Natural killer cell (primary cell): ENCODE measurements around the gene RHEX. TPM values are rescaled to one million over a fixed set of nuclear protein-coding genes. Genes with fewer than 3 reads are reported as not detected.
"Not testable (repeated sequence)": the region's sequence is repeated elsewhere in the genome, so short reads cannot be mapped to it uniquely, and the experiment has no call there.

Experiments used
- ATAC-seq, 3 donors: fragments of 150-1000 bp in 2 of 3; fragments of 200-7000 bp in 1 of 3; cut with Tn5 transposase; 1 replicate in 1 of 3; 2 replicates in 2 of 3; pipeline ENCODE4 v1.10.0; 2021; ENCODE audit warnings: mild to moderate bottlenecking in 2 of 3, moderate library complexity in 2 of 3
- DNase-seq, 2 donors: peaks; one replicate each; pipeline versions ENCODE4 v3.0.0 to v3.0.0-alpha.2; 2013 to 2021; ENCODE audit warnings: mixed read lengths in 1 of 2
- H3K27ac ChIP-seq: one replicate; pipeline ENCODE4 v1.5.1; 2013; ENCODE audit warnings: mild to moderate bottlenecking, low read length
- H3K27me3 ChIP-seq: one replicate; pipeline ENCODE4 v1.6.1; 2013; ENCODE audit warnings: low read length; ENCODE audit not compliant: control insufficient read depth, insufficient read depth
- H3K36me3 ChIP-seq: one replicate; pipeline ENCODE4 v1.6.1; 2013; ENCODE audit warnings: low read length; ENCODE audit not compliant: control insufficient read depth, insufficient read depth
- H3K4me1 ChIP-seq: one replicate; pipeline ENCODE4 v1.6.1; 2013; ENCODE audit warnings: low read length; ENCODE audit not compliant: control insufficient read depth, insufficient read depth
- H3K4me3 ChIP-seq: one replicate; pipeline ENCODE4 v1.5.1; 2013; ENCODE audit warnings: low read length
- H3K9me3 ChIP-seq: one replicate; pipeline ENCODE4 v1.6.1; 2013; ENCODE audit warnings: low read length; ENCODE audit not compliant: control insufficient read depth, insufficient read depth
- H3K27ac Mint-ChIP-seq, 2 donors: one replicate each; pipeline ENCODE4 v1.8.0; 2022; ENCODE audit warnings: mild to moderate bottlenecking in 2 of 2, mixed read lengths in 2 of 2, moderate library complexity in 1 of 2
- H3K27me3 Mint-ChIP-seq, 2 donors: one replicate each; pipeline ENCODE4 v1.8.0; 2022; ENCODE audit warnings: low read depth in 2 of 2, mixed read lengths in 2 of 2
- H3K36me3 Mint-ChIP-seq: one replicate; pipeline ENCODE4 v1.8.0; 2022; ENCODE audit warnings: mixed read lengths
- H3K4me1 Mint-ChIP-seq, 2 donors: one replicate each; pipeline ENCODE4 v1.8.0; 2022; ENCODE audit warnings: mixed read lengths in 2 of 2
- H3K4me3 Mint-ChIP-seq: one replicate; pipeline ENCODE4 v1.8.0; 2022; ENCODE audit warnings: mild to moderate bottlenecking, moderate library complexity, mixed read lengths
- H3K9me3 Mint-ChIP-seq, 2 donors: one replicate each; pipeline ENCODE4 v1.8.0; 2022; ENCODE audit warnings: mixed read lengths in 2 of 2
- WGBS: methylation state at CpG from one replicate; pipeline ENCODE4 v1.1.7; 2013; ENCODE audit warnings: missing lambda C conversion rate; ENCODE audit not compliant: insufficient coverage; 5-methylcytosine and 5-hydroxymethylcytosine counted together
- intact Hi-C: fragments of 100-400 bp; cut with micrococcal nuclease; formaldehyde crosslinking; loops from one replicate; pipeline ENCODE4 v1.14.2; 2022
- total RNA-seq, 4 donors: library from RNA; stranded (reverse); fragments of 120-200 nt in 1 of 4; gene quantifications; one replicate each; pipeline versions ENCODE4 v1.2.3 to v1.2.4, GENCODE V29; 2013 to 2022
- TF ChIP-seq, protein P1 (sequence below): fragments of 200-600 bp; IDR thresholded peaks from one replicate; pipeline ENCODE4 v1.8.0; 2022; ENCODE audit warnings: antibody characterized with exemption

RHEX gene
- total RNA-seq, 3 donors from 2014 or later (not counting 1 experiment from before 2014, with no cell fraction given): 0.24 to 21.3 TPM; not detected in 1

DNA sequence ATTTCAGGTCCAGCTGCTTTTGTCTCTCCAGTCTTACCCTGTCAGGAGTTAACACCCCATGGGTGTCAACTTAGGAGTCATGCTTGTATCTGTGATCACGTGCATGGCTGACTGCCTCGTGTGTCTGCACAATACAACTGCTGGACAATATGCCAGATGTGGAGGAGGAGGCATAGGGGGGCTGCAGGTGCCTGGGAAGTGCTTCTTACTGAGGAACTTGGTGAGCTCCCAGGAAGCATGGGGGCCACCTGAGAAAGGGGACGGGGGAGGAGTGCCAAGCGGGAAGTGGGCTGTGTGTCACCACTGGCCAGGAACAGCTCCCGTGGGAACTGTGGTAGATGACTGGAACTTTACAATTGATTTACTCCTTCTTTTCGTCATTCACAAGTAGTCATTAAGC lies 9.5 kb downstream of the RHEX start:
- Histone ChIP-seq H3K27me3 (no peaks in the 10 kb centered on the region), H3K36me3 (no peaks in the 10 kb centered on the region), H3K9me3 (no peaks in the 10 kb centered on the region), H3K4me1 (peaks cover 2% of the 10 kb centered on the region), H3K4me3 (no peak overlapping the region), H3K27ac (no peak overlapping the region)
- Mint-ChIP-seq H3K36me3 (no peaks in the 10 kb centered on the region), H3K27me3 (no peaks in the 10 kb centered on the region), H3K4me1 (no peaks in the 10 kb centered on the region), H3K9me3 (no peaks in the 10 kb centered on the region), H3K27ac (no peak overlapping the region), H3K4me3 (no peak overlapping the region)
- no peak for ATAC-seq
- 89% methylated on average over 6 of the region's 6 CpGs for whole genome bisulfite sequencing
- TF ChIP-seq, protein P1, sequence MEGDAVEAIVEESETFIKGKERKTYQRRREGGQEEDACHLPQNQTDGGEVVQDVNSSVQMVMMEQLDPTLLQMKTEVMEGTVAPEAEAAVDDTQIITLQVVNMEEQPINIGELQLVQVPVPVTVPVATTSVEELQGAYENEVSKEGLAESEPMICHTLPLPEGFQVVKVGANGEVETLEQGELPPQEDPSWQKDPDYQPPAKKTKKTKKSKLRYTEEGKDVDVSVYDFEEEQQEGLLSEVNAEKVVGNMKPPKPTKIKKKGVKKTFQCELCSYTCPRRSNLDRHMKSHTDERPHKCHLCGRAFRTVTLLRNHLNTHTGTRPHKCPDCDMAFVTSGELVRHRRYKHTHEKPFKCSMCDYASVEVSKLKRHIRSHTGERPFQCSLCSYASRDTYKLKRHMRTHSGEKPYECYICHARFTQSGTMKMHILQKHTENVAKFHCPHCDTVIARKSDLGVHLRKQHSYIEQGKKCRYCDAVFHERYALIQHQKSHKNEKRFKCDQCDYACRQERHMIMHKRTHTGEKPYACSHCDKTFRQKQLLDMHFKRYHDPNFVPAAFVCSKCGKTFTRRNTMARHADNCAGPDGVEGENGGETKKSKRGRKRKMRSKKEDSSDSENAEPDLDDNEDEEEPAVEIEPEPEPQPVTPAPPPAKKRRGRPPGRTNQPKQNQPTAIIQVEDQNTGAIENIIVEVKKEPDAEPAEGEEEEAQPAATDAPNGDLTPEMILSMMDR: no peak
- no peak for DNase-seq
- intact Hi-C loops: no loop called here

DNA sequence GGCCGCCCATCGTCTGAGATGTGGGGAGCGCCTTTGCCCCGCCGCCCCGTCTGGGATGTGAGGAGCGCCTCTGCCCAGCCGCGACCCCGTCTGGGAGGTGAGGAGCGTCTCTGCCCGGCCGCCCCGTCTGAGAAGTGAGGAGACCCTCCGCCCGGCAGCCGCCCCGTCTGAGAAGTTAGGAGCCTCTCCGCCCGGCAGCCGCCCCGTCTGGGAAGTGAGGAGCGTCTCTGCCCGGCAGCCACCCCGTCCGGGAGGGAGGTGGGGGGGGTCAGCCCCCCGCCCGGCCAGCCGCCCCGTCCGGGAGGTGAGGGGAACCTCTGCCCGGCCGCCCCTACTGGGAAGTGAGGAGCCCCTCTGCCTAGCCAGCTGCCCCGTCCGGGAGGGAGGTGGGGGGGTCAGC lies 11.0 kb downstream of the RHEX start:
- intact Hi-C loops, H3K4me3 ChIP-seq, H3K4me1 Mint-ChIP-seq, H3K27me3 Mint-ChIP-seq, DNase-seq, ATAC-seq, H3K9me3 ChIP-seq, H3K4me3 Mint-ChIP-seq, H3K27ac ChIP-seq, H3K36me3 ChIP-seq, H3K27me3 ChIP-seq, H3K27ac Mint-ChIP-seq, H3K36me3 Mint-ChIP-seq, H3K9me3 Mint-ChIP-seq, H3K4me1 ChIP-seq: not testable (repeated sequence)
- 96% methylated on average over 13 of the region's 35 CpGs for WGBS

DNA sequence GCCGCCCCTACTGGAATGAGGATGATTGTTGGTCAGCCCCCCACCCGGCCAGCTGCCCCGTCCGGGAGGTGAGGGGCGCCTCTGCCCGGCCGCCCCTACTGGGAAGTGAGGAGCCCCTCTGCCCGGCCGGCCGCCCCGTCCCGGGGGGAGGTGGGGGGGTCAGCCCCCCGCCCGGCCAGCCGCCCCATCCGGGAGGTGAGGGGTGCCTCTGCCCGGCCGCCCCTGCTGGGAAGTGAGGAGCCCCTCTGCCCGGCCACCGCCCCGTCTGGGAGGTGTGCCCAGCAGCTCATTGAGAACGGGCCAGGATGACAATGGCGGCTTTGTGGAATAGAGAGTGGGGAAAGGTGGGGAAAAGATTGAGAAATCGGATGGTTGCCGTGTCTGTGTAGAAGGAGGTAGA lies 11.5 kb downstream of the RHEX start:
- H3K27me3 ChIP-seq, H3K9me3 ChIP-seq, ATAC-seq, H3K27me3 Mint-ChIP-seq, DNase-seq, H3K36me3 Mint-ChIP-seq, H3K27ac Mint-ChIP-seq, H3K4me1 Mint-ChIP-seq, H3K4me3 ChIP-seq, H3K27ac ChIP-seq, H3K36me3 ChIP-seq, H3K9me3 Mint-ChIP-seq, H3K4me1 ChIP-seq, intact Hi-C loops, H3K4me3 Mint-ChIP-seq: not testable (repeated sequence)
- 97% methylated on average over 16 of the region's 25 CpGs for WGBS

DNA sequence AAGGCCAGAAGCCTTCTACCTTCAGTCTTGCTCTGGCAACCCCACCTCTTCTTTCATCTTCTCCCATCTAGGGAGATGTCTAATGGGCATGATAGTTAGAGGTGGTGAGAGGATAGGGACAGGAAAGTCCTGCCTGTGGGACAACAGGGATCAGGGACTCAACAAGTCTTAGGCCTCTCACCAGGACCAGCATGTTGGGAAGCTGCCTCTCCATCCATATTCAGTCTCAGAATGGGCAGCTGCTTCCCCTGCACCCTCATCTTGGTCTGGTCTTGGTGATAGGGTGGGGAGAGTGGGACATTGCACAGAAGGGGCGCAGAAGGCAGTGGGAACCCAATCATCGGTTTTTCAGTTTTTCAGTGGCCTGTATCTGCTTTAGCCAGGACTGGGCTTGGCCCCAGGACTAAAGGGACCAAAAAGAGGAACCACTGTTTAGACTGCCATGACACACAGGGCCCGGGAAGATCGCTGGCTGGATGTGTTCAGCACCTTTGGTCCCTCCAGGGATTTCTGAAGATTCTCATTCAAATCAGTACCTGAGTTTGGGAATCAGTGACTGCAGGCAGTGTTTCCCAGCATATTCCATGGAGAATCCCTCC lies 12.7 kb downstream of the RHEX start:
- WGBS: 86% methylated on average over 4 of the region's 4 CpGs
- no peak for DNase-seq
- H3K4me3 ChIP-seq: no peak overlapping the region
- no peak overlapping the region for H3K27ac Mint-ChIP-seq
- H3K9me3 Mint-ChIP-seq: no peaks in the 10 kb centered on the region
- H3K9me3 ChIP-seq: no peaks in the 10 kb centered on the region
- no peaks in the 10 kb centered on the region for H3K27me3 ChIP-seq
- H3K36me3 Mint-ChIP-seq: no peaks in the 10 kb centered on the region
- TF ChIP-seq, protein P1: no peak
- ATAC-seq: no peak
- no peak overlapping the region for H3K4me3 Mint-ChIP-seq
- no peak overlapping the region for H3K27ac ChIP-seq
- no peaks in the 10 kb centered on the region for H3K4me1 Mint-ChIP-seq
- peaks cover 0 to 9% of the 10 kb centered on the region in 2 donors for H3K27me3 Mint-ChIP-seq
- no peaks in the 10 kb centered on the region for H3K36me3 ChIP-seq
- intact Hi-C loops: no loop called here
- peaks cover 4% of the 10 kb centered on the region for H3K4me1 ChIP-seq
